ENCODE data around the gene NPTN.

GRCh38 chr15:73604477-73604876 is 28.7 kb downstream of the NPTN start:
- TF ChIP-seq CTCF (IDR thresholded peaks at IDR 0.05) = no peak
- TF ChIP-seq POLR2A (IDR thresholded peaks at IDR 0.05) = no peak
